Liver (tissue), 3 donors: ENCODE results near the gene B3GNT9.

ENCODE experiments used
- EGR1 ChIP-seq, 2 donors: IDR thresholded peaks; 2 replicates each; pipeline ENCODE4 v1.6.1; 2016 to 2018; ENCODE audit warnings: antibody characterized with exemption in 2 of 2, low read depth in 2 of 2
- FOXA1 ChIP-seq: IDR thresholded peaks from 2 replicates; pipeline ENCODE4 v1.6.1; 2016; ENCODE audit warnings: antibody characterized with exemption
- GABPA ChIP-seq, 2 donors: IDR thresholded peaks in 1 of 2; conservative IDR thresholded peaks in 1 of 2; 2 replicates each; pipeline ENCODE4 v1.6.1; 2016; ENCODE audit warnings: antibody characterized with exemption in 2 of 2, mild to moderate bottlenecking in 1 of 2, moderate library complexity in 1 of 2
- JUND ChIP-seq, 2 donors: IDR thresholded peaks; 2 replicates each; pipeline ENCODE4 v1.6.1; 2016; ENCODE audit warnings: antibody characterized with exemption in 2 of 2
- NR2F2 ChIP-seq: IDR thresholded peaks from 2 replicates; pipeline ENCODE4 v1.6.1; 2016; ENCODE audit warnings: antibody characterized with exemption
- RAD21 ChIP-seq, 2 donors: IDR thresholded peaks; 2 replicates each; pipeline ENCODE4 v1.6.1; 2016; ENCODE audit warnings: antibody characterized with exemption in 2 of 2, mild to moderate bottlenecking in 2 of 2
- SP1 ChIP-seq: IDR thresholded peaks from 2 replicates; pipeline ENCODE4 v1.6.1; 2018; ENCODE audit warnings: antibody characterized with exemption, mild to moderate bottlenecking
- TAF1 ChIP-seq: conservative IDR thresholded peaks from 2 replicates; pipeline ENCODE4 v1.6.1; 2016; ENCODE audit warnings: antibody characterized with exemption, mild to moderate bottlenecking
- YY1 ChIP-seq: IDR thresholded peaks from 2 replicates; pipeline ENCODE4 v1.6.1; 2016; ENCODE audit warnings: antibody characterized with exemption, mild to moderate bottlenecking
- TF ChIP-seq, protein P1 (sequence below): fragments of 150-350 bp; IDR thresholded peaks from 2 replicates; pipeline ENCODE4 v1.5.1; 2017; ENCODE audit warnings: improper control_type of control experiment, low read depth, low read length; ENCODE audit not compliant: missing input control
- TF ChIP-seq, protein P2 (sequence below): IDR thresholded peaks from 2 replicates; pipeline ENCODE4 v1.6.1; 2016; ENCODE audit warnings: antibody characterized with exemption
- TF ChIP-seq, protein P3 (sequence below): IDR thresholded peaks from 2 replicates; pipeline ENCODE4 v1.6.1; 2016; ENCODE audit warnings: antibody characterized with exemption, mild to moderate bottlenecking
- TF ChIP-seq, protein P4 (sequence below): IDR thresholded peaks from 2 replicates; pipeline ENCODE4 v1.6.1; 2016; ENCODE audit warnings: antibody characterized with exemption
- TF ChIP-seq, protein P5 (sequence below): IDR thresholded peaks from 2 replicates; pipeline ENCODE4 v1.6.1; 2016; ENCODE audit warnings: antibody characterized with exemption
- donor health status: healthy.
- donor health status: healthy.

DNA sequence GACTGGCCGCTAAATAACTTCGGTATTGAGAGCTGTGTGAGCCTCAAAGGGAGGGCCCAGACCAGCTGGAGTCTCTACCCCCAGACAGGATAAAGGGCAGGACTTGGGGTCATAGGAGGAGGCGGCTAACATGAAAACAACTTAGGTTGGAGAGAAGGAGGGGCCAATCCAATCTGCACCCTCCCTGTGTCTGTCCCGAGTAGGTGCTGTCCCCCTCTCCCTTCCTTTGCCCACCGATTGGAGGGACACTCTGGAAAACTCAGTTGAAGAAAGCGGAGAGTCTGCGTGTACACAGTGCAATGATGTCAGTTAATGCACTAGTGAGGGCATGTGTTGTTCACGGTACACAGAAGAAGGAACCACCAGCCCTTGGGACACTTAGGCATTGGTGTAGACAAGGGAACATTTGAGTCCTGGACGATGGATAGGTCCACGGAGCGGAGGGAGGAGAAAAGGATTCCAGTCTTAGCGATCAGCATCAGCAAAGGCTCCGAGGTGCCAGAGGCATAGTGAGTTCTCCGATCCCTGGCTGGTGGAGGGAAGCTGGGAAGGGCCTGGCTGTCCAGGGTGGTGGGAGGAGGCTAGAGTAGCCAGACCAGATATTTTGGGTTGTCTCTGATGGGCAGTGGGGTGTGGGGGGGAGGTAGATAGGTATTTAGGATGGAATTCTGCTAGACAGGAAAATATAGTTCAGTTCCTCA is 20.3 kb upstream of the B3GNT9 start:
- peak; percentile 26 for TF ChIP-seq NR2F2
- TF ChIP-seq, protein P1, sequence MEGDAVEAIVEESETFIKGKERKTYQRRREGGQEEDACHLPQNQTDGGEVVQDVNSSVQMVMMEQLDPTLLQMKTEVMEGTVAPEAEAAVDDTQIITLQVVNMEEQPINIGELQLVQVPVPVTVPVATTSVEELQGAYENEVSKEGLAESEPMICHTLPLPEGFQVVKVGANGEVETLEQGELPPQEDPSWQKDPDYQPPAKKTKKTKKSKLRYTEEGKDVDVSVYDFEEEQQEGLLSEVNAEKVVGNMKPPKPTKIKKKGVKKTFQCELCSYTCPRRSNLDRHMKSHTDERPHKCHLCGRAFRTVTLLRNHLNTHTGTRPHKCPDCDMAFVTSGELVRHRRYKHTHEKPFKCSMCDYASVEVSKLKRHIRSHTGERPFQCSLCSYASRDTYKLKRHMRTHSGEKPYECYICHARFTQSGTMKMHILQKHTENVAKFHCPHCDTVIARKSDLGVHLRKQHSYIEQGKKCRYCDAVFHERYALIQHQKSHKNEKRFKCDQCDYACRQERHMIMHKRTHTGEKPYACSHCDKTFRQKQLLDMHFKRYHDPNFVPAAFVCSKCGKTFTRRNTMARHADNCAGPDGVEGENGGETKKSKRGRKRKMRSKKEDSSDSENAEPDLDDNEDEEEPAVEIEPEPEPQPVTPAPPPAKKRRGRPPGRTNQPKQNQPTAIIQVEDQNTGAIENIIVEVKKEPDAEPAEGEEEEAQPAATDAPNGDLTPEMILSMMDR = no peak
- TF ChIP-seq TAF1 = no peak
- TF ChIP-seq JUND (IDR thresholded peaks at IDR 0.05) = no peak
- TF ChIP-seq, protein P2, sequence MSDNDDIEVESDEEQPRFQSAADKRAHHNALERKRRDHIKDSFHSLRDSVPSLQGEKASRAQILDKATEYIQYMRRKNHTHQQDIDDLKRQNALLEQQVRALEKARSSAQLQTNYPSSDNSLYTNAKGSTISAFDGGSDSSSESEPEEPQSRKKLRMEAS = no peak
- TF ChIP-seq, protein P3, sequence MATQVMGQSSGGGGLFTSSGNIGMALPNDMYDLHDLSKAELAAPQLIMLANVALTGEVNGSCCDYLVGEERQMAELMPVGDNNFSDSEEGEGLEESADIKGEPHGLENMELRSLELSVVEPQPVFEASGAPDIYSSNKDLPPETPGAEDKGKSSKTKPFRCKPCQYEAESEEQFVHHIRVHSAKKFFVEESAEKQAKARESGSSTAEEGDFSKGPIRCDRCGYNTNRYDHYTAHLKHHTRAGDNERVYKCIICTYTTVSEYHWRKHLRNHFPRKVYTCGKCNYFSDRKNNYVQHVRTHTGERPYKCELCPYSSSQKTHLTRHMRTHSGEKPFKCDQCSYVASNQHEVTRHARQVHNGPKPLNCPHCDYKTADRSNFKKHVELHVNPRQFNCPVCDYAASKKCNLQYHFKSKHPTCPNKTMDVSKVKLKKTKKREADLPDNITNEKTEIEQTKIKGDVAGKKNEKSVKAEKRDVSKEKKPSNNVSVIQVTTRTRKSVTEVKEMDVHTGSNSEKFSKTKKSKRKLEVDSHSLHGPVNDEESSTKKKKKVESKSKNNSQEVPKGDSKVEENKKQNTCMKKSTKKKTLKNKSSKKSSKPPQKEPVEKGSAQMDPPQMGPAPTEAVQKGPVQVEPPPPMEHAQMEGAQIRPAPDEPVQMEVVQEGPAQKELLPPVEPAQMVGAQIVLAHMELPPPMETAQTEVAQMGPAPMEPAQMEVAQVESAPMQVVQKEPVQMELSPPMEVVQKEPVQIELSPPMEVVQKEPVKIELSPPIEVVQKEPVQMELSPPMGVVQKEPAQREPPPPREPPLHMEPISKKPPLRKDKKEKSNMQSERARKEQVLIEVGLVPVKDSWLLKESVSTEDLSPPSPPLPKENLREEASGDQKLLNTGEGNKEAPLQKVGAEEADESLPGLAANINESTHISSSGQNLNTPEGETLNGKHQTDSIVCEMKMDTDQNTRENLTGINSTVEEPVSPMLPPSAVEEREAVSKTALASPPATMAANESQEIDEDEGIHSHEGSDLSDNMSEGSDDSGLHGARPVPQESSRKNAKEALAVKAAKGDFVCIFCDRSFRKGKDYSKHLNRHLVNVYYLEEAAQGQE = no peak
- no peak for TF ChIP-seq GABPA (IDR thresholded peaks at IDR 0.05 in 1 of 2, conservative IDR thresholded peaks at IDR 0.05 in 1 of 2)
- TF ChIP-seq YY1 = no peak
- no peak for TF ChIP-seq EGR1 (IDR thresholded peaks at IDR 0.05; ENCODE audit: low read depth in 2 of 2)
- TF ChIP-seq, protein P4, sequence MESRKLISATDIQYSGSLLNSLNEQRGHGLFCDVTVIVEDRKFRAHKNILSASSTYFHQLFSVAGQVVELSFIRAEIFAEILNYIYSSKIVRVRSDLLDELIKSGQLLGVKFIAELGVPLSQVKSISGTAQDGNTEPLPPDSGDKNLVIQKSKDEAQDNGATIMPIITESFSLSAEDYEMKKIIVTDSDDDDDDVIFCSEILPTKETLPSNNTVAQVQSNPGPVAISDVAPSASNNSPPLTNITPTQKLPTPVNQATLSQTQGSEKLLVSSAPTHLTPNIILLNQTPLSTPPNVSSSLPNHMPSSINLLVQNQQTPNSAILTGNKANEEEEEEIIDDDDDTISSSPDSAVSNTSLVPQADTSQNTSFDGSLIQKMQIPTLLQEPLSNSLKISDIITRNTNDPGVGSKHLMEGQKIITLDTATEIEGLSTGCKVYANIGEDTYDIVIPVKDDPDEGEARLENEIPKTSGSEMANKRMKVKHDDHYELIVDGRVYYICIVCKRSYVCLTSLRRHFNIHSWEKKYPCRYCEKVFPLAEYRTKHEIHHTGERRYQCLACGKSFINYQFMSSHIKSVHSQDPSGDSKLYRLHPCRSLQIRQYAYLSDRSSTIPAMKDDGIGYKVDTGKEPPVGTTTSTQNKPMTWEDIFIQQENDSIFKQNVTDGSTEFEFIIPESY = no peak
- TF ChIP-seq, protein P5, sequence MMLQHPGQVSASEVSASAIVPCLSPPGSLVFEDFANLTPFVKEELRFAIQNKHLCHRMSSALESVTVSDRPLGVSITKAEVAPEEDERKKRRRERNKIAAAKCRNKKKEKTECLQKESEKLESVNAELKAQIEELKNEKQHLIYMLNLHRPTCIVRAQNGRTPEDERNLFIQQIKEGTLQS = no peak
- TF ChIP-seq RAD21 (IDR thresholded peaks at IDR 0.05) = no peak
- TF ChIP-seq SP1 = no peak
- no peak for TF ChIP-seq FOXA1
